GM23248 (cell line): ENCODE data around the gene STRADA.

Experiments used
- EZH2 ChIP-seq: fragments of 200-600 bp; sonication (generic); IDR thresholded peaks from 2 replicates; pipeline ENCODE4 v1.6.1; 2018; ENCODE audit warnings: antibody characterized with exemption, mild to moderate bottlenecking; ENCODE audit not compliant: insufficient read depth, poor library complexity, severe bottlenecking
- EZH2phosphoT487 ChIP-seq: fragments of 200-600 bp; sonication (generic); IDR thresholded peaks from 2 replicates; pipeline ENCODE4 v1.6.1; 2018; ENCODE audit warnings: antibody characterized with exemption, moderate library complexity, mild to moderate bottlenecking, low read depth; ENCODE audit not compliant: insufficient read depth

- TF ChIP-seq EZH2phosphoT487 (no peak), EZH2 (no peak)
Measured at GRCh38 chr17:63762161-63763078, 20.8 kb upstream of the STRADA start.
